Smooth muscle cell (in vitro differentiated cells): ENCODE measurements around the gene ZFAND2B. TPM values are rescaled to one million over a fixed set of nuclear protein-coding genes. Genes with fewer than 3 reads are reported as not detected.

Experiments
- DNase-seq: peaks from one replicate; lab custom pipeline; 2025; ENCODE audit not compliant: unreplicated experiment; lab: John Stamatoyannopoulos, UW
- H2AFZ ChIP-seq: fragments of 200-600 bp; sonication (generic); 2 replicates; pipeline ENCODE4 v1.6.0; 2016; ENCODE audit warnings: antibody characterized with exemption, low read depth, mild to moderate bottlenecking
- H3F3A ChIP-seq: fragments of 200-600 bp; sonication (generic); 2 replicates; pipeline ENCODE4 v1.6.0; 2017; ENCODE audit warnings: antibody characterized with exemption, low read depth
- H3K27ac ChIP-seq: fragments of 200-600 bp; sonication (generic); 2 replicates; pipeline ENCODE4 v1.5.1; 2016; ENCODE audit warnings: low read depth, mild to moderate bottlenecking
- H3K27me3 ChIP-seq: fragments of 200-600 bp; sonication (generic); 2 replicates; pipeline ENCODE4 v1.6.1; 2016; ENCODE audit warnings: low read depth, mild to moderate bottlenecking
- H3K36me3 ChIP-seq: fragments of 200-600 bp; sonication (generic); 2 replicates; pipeline ENCODE4 v1.5.1; 2016; ENCODE audit warnings: low read depth
- H3K4me1 ChIP-seq: fragments of 200-600 bp; sonication (generic); 2 replicates; pipeline ENCODE4 v1.5.1; 2016; ENCODE audit warnings: low read depth
- H3K4me2 ChIP-seq: fragments of 200-600 bp; sonication (generic); 2 replicates; pipeline ENCODE4 v1.6.0; 2016; ENCODE audit warnings: mild to moderate bottlenecking
- H3K4me3 ChIP-seq: fragments of 200-600 bp; sonication (generic); 2 replicates; pipeline ENCODE4 v1.5.1; 2016; ENCODE audit warnings: mild to moderate bottlenecking
- H3K79me2 ChIP-seq: fragments of 200-600 bp; sonication (generic); 2 replicates; pipeline ENCODE4 v1.6.0; 2016; ENCODE audit warnings: low read depth, mild to moderate bottlenecking
- H3K9ac ChIP-seq: fragments of 200-600 bp; sonication (generic); 2 replicates; pipeline ENCODE4 v1.6.0; 2016; ENCODE audit warnings: low read depth
- H3K9me3 ChIP-seq: fragments of 200-600 bp; sonication (generic); replicated peaks from 2 replicates; pipeline ENCODE4 v1.5.1; 2016; ENCODE audit warnings: low read depth
- H4K20me1 ChIP-seq: fragments of 200-600 bp; sonication (generic); 2 replicates; pipeline ENCODE4 v1.6.0; 2016; ENCODE audit warnings: low read depth
- WGBS: methylation state at CpG from one replicate; pipeline ENCODE4 v1.1.7; 2016; ENCODE audit warnings: low lambda C conversion rate; 5-methylcytosine and 5-hydroxymethylcytosine counted together
- polyA plus RNA-seq: library from polyadenylated mRNA; unstranded; fragments of >200 nt; fragmentation: Nextera tagmentation; extraction: Ambion mirVana; gene quantifications from 2 replicates; pipeline ENCODE4 v1.2.1, GENCODE V29; 2016
- total RNA-seq: library from RNA; depleted of rRNA; stranded (reverse); fragments of >200 nt; gene quantifications from 2 replicates; pipeline ENCODE4 v1.2.3, GENCODE V29; 2014
- TF ChIP-seq, protein P1 (sequence below): fragments of 200-600 bp; sonication (generic); IDR thresholded peaks from 2 replicates; pipeline ENCODE4 v1.5.1; 2017; ENCODE audit warnings: borderline replicate concordance, mild to moderate bottlenecking, antibody characterized with exemption; ENCODE audit not compliant: insufficient read depth, poor library complexity, severe bottlenecking

The ZFAND2B gene
- total and polyA plus RNA-seq, 2 experiments from 2014 or later: 19.1 to 48.3 TPM

DNA sequence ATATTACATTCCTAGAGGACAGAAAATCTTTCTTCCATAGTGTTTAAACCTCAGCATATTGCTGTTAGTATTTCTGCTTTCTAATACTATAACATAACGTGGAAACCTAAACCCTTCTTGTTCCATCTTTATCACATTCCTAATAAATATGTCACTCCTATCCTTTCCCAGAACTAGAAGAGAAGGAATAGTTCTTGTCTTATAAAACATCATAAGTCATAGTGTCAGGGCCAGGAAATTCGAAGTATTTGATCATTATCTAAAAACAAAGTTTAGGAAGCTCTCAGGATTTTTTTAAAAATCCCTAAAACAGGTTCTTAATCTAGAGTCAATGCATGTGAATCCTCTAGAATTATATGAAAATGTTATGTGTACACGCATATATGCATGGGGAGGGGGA is 48.0 kb upstream of the ZFAND2B start:
- Histone ChIP-seq H3K79me2 (no peaks in the 10 kb centered on the region), H3F3A (no peaks in the 10 kb centered on the region), H3K27ac (no peak overlapping the region), H3K9ac (no peak overlapping the region), H4K20me1 (no peaks in the 10 kb centered on the region), H3K36me3 (peaks cover 3% of the 10 kb centered on the region), H3K4me1 (peaks cover 4% of the 10 kb centered on the region), H3K4me3 (no peak overlapping the region), H2AFZ (no peak overlapping the region), H3K27me3 (no peaks in the 10 kb centered on the region), H3K9me3 (no peaks in the 10 kb centered on the region), H3K4me2 (no peak overlapping the region)
- WGBS: 86% methylated on average over 3 of the region's 3 CpGs
- TF ChIP-seq, protein P1, sequence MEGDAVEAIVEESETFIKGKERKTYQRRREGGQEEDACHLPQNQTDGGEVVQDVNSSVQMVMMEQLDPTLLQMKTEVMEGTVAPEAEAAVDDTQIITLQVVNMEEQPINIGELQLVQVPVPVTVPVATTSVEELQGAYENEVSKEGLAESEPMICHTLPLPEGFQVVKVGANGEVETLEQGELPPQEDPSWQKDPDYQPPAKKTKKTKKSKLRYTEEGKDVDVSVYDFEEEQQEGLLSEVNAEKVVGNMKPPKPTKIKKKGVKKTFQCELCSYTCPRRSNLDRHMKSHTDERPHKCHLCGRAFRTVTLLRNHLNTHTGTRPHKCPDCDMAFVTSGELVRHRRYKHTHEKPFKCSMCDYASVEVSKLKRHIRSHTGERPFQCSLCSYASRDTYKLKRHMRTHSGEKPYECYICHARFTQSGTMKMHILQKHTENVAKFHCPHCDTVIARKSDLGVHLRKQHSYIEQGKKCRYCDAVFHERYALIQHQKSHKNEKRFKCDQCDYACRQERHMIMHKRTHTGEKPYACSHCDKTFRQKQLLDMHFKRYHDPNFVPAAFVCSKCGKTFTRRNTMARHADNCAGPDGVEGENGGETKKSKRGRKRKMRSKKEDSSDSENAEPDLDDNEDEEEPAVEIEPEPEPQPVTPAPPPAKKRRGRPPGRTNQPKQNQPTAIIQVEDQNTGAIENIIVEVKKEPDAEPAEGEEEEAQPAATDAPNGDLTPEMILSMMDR: no peak
- no peak for DNase-seq

DNA sequence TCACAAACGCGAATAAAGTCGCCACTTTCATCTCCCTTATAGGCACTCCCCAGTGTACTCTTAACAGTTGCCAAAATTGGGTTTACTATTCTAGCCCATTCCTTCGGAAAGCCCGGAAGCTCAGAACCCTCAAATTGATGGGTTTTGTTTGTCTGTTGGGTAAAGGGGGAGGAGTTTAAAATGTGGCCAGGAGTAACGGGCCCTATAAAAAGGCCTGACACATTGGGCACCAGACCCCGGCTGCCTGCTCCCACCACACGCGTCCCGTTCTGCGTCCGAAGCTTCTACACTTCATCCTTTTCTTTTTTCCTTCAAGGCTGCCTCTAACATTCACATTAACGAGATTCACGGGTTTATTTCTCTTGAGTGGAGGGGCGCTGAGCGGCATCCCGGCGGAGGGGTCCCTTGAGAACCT is 46.8 kb upstream of the ZFAND2B start:
- Histone ChIP-seq H3K4me1 (peaks cover 4% of the 10 kb centered on the region), H3K9me3 (no peaks in the 10 kb centered on the region), H3K4me3 (peak overlapping the region; percentile 92), H3K4me2 (peak overlapping the region; percentile 97), H3K36me3 (no peaks in the 10 kb centered on the region), H4K20me1 (no peaks in the 10 kb centered on the region), H3K9ac (no peak overlapping the region), H2AFZ (peak overlapping the region; percentile 89), H3K27ac (no peak overlapping the region), H3K27me3 (no peaks in the 10 kb centered on the region), H3K79me2 (no peaks in the 10 kb centered on the region), H3F3A (no peaks in the 10 kb centered on the region)
- 20% methylated on average over 18 of the region's 18 CpGs for WGBS
- DNase-seq: no peak
- TF ChIP-seq, protein P1: no peak

DNA sequence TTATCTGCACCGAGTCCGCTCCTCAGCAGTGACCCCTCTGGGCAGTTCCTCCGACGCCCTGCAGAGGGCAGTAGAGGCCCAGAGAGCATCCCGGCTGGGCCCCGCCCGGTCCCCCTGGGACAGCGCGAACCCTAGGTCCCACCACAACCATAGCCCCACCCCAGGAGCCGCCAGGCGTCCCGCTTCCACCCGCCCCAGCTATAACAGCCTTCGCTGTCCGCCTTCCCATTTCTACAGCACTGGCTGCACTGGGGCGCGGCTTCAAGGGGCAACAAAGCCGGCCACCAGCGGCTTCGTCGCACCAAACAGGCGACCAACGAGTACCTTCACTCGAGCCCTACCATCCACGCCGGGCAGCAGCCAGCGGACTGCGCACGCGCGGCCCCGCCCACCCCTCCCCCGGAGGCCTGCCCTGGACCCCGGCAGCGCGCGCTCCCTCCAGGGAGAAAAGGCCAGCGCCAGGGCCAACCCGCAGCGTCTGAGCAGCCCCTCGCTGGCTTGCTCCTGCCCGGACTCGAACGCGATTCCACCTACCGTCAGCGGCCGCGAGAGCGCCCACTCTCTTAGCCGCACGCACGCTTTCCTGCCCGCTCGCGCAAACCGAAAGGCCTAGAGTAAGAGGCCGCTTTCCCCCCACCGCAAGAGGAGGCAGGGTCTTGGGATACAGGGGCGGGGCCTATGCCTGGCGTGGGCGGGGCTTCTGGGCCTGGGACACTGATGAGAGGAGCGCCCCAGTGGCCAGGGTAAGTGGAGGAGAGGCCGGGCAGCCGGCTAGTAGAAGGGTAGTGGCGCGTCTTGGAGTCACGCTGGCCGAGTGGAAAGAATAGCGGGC is 46.2 kb upstream of the ZFAND2B start, which contains the start of gene NHEJ1:
NHEJ1 (minus strand) TSS at position 630 of the 832 bp plus-strand sequence. CDS start 2,453 bp downstream, outside the sequence.
- peak within 1 kb of the TSS; percentile 75 for H3K9ac ChIP-seq
- H3K27me3 ChIP-seq: no peaks in the 10 kb centered on the region
- peak; percentile 98 for DNase-seq
- TF ChIP-seq, protein P1: peak; percentile 100
- H4K20me1 ChIP-seq: no peaks in the 10 kb centered on the region
- no peaks in the 10 kb centered on the region for H3F3A ChIP-seq
- peak within 1 kb of the TSS; percentile 97 for H3K4me2 ChIP-seq
- no peaks in the 10 kb centered on the region for H3K36me3 ChIP-seq
- WGBS: 1% methylated on average over 49 of the region's 70 CpGs
- peaks cover 4% of the 10 kb centered on the region for H3K4me1 ChIP-seq
- peak within 1 kb of the TSS; percentile 92 for H3K4me3 ChIP-seq
- no peaks in the 10 kb centered on the region for H3K79me2 ChIP-seq
- peak within 1 kb of the TSS; percentile 89 for H2AFZ ChIP-seq
- H3K9me3 ChIP-seq: no peaks in the 10 kb centered on the region
- H3K27ac ChIP-seq: peak within 1 kb of the TSS; percentile 75

DNA sequence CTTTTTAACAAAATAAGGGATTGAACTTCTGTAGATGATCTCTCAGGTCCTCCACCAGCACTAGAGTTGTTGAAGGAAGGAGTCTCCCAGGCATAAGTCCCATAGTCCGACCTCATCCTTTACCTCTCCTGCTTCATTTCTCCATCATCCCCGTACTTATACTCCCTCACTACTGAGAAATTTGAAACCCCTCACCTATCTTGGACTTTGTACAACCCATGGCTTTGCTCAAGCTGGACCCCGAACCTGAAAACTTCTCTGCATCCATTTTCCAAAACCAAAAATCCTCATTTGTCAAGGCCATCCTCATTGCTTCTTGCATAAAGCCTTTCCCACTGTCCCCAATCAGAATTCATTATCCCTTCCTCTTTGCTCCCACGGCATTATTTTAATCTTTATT is 45.5 kb upstream of the ZFAND2B start:
- Histone ChIP-seq H3K9me3 (no peaks in the 10 kb centered on the region), H3K36me3 (no peaks in the 10 kb centered on the region), H3K4me1 (peaks cover 4% of the 10 kb centered on the region), H3K9ac (no peak overlapping the region), H3F3A (no peaks in the 10 kb centered on the region), H3K27me3 (no peaks in the 10 kb centered on the region), H3K79me2 (no peaks in the 10 kb centered on the region), H2AFZ (peak overlapping the region; percentile 89), H3K4me2 (peak overlapping the region; percentile 97), H3K4me3 (peak overlapping the region; percentile 92), H3K27ac (no peak overlapping the region), H4K20me1 (no peaks in the 10 kb centered on the region)
- 68% methylated on average over 4 of the region's 4 CpGs for WGBS
- DNase-seq: no peak
- TF ChIP-seq, protein P1: no peak
